ENCODE data around the gene IL22RA2.

DNA sequence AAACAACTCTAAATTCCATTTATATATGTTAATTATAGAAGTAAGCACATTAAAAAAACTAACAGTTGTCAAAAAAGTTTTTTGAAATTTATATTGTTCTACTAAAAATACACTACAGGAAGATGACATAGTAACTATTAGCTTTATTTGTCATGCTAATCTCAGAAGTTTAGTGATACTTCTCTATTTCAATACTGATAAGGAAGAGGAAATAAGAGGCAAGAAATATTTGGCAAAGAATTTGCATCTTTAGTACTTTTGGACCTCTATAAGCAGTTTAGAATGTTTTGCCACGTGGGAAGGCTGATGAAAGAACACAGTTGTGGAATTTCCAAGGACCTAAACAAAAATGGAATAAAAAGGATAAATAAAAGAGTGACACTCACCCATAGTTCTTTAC lies 33.1 kb upstream of the IL22RA2 start:
- TF ChIP-seq, protein P1, sequence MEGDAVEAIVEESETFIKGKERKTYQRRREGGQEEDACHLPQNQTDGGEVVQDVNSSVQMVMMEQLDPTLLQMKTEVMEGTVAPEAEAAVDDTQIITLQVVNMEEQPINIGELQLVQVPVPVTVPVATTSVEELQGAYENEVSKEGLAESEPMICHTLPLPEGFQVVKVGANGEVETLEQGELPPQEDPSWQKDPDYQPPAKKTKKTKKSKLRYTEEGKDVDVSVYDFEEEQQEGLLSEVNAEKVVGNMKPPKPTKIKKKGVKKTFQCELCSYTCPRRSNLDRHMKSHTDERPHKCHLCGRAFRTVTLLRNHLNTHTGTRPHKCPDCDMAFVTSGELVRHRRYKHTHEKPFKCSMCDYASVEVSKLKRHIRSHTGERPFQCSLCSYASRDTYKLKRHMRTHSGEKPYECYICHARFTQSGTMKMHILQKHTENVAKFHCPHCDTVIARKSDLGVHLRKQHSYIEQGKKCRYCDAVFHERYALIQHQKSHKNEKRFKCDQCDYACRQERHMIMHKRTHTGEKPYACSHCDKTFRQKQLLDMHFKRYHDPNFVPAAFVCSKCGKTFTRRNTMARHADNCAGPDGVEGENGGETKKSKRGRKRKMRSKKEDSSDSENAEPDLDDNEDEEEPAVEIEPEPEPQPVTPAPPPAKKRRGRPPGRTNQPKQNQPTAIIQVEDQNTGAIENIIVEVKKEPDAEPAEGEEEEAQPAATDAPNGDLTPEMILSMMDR (IDR thresholded peaks at IDR 0.05) = no peak
- no peak for TF ChIP-seq POLR2A (IDR thresholded peaks at IDR 0.05)
